Lung (tissue), 12 donors: ENCODE data around the gene SYNGR1. TPM values are rescaled to one million over a fixed set of nuclear protein-coding genes. Genes with fewer than 3 reads are reported as not detected.

Source experiments
- ATAC-seq: fragments of 200-7000 bp; cut with Tn5 transposase; one replicate; pipeline ENCODE4 v1.9.1; 2020; ENCODE audit warnings: moderate number of reproducible peaks; ENCODE audit not compliant: insufficient read depth, low FRiP score
- DNase-seq, 3 donors: peaks; one replicate each; pipeline ENCODE4 v3.0.0-alpha.2; 2013 to 2017
- H3K27ac ChIP-seq, 2 donors: one replicate each; pipeline ENCODE4 v1.5.1; 2013; ENCODE audit warnings: mild to moderate bottlenecking in 2 of 2, moderate library complexity in 2 of 2, control low read depth in 1 of 2, inconsistent platforms in 1 of 2, low read depth in 1 of 2, low read length in 1 of 2
- H3K27me3 ChIP-seq, 3 donors: one replicate each; pipeline ENCODE4 v1.5.1; 2013; ENCODE audit warnings: low read length in 2 of 3; ENCODE audit not compliant: control insufficient read depth in 3 of 3, insufficient read depth in 3 of 3
- H3K36me3 ChIP-seq, 4 donors: one replicate each; pipeline ENCODE4 v1.5.1; 2013; ENCODE audit warnings: low read length in 4 of 4, mild to moderate bottlenecking in 1 of 4, moderate library complexity in 1 of 4; ENCODE audit not compliant: control insufficient read depth in 4 of 4, insufficient read depth in 4 of 4
- H3K4me1 ChIP-seq, 5 donors: one replicate each; pipeline ENCODE4 v1.5.1; 2013; ENCODE audit warnings: low read length in 5 of 5, mild to moderate bottlenecking in 2 of 5, moderate library complexity in 1 of 5; ENCODE audit not compliant: control insufficient read depth in 5 of 5, insufficient read depth in 5 of 5
- H3K4me3 ChIP-seq: one replicate; pipeline ENCODE4 v1.5.1; 2013; ENCODE audit warnings: mild to moderate bottlenecking, control low read depth, moderate library complexity
- H3K9ac ChIP-seq, 2 donors: one replicate each; pipeline ENCODE4 v1.5.1; 2013; ENCODE audit warnings: low read length in 2 of 2, control low read depth in 1 of 2; ENCODE audit not compliant: insufficient read depth in 1 of 2
- H3K9me3 ChIP-seq, 4 donors: one replicate each; pipeline ENCODE4 v1.5.1; 2013; ENCODE audit warnings: low read length in 3 of 4, mild to moderate bottlenecking in 1 of 4, moderate library complexity in 1 of 4; ENCODE audit not compliant: control insufficient read depth in 4 of 4, insufficient read depth in 3 of 4
- WGBS, 2 donors: extraction: QIAGEN DNeasy Blood & Tissue Kit; methylation state at CpG; one replicate each; pipeline ENCODE4 v1.1.7; 2013; 5-methylcytosine and 5-hydroxymethylcytosine counted together
- polyA plus RNA-seq, 2 donors: library from polyadenylated mRNA; stranded (reverse); fragments of 200-250 nt; gene quantifications; one replicate each; pipeline ENCODE4 v1.2.1, GENCODE V29; 2013
- total RNA-seq, 2 donors: library from RNA; depleted of rRNA in 1 of 2; stranded (reverse); fragments of >200 nt in 1 of 2; gene quantifications; one replicate each; pipeline ENCODE4 v1.2.1, GENCODE V29; 2014 to 2021
- TF ChIP-seq, protein P1 (sequence below): IDR thresholded peaks from 2 replicates; pipeline ENCODE4 v1.5.1; 2012; ENCODE audit warnings: mild to moderate bottlenecking; ENCODE audit errors: control extremely low read depth, extremely low read depth
- donor health status: control.
- donor health status: control.
- donor health status: Bipolar disorder and iron deficiency.
- donor health status: healthy.
- donor health status: DM: yes; HTN: yes; CAD: no.

SYNGR1 gene
- total and polyA plus RNA-seq, 4 donors: 3.5 to 13.3 (median 5.5) TPM

DNA sequence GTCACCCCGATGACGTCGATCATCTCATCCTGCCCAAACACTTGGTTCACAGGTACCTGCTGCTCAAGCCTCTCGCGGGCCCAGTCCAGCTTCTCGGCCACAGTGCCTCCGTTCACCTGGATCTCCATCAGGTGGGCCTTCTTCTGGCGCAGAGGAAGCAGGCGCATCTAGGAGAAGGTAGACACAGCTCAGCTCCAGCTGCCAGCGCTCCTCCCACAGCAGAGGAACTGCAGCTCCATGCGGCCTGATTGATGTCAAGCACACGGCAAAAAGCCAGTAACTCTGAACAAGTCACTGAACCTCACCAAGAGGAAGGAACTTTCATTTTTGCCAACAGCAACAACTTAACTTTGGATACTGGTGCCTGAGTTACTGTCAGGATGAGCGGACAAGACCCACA, 34.4 kb upstream of the SYNGR1 start:
- TF ChIP-seq, protein P1, sequence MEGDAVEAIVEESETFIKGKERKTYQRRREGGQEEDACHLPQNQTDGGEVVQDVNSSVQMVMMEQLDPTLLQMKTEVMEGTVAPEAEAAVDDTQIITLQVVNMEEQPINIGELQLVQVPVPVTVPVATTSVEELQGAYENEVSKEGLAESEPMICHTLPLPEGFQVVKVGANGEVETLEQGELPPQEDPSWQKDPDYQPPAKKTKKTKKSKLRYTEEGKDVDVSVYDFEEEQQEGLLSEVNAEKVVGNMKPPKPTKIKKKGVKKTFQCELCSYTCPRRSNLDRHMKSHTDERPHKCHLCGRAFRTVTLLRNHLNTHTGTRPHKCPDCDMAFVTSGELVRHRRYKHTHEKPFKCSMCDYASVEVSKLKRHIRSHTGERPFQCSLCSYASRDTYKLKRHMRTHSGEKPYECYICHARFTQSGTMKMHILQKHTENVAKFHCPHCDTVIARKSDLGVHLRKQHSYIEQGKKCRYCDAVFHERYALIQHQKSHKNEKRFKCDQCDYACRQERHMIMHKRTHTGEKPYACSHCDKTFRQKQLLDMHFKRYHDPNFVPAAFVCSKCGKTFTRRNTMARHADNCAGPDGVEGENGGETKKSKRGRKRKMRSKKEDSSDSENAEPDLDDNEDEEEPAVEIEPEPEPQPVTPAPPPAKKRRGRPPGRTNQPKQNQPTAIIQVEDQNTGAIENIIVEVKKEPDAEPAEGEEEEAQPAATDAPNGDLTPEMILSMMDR: no peak
- ATAC-seq (no peak), DNase-seq (no peak)
- 76 to 82% methylated on average over 13 of the region's 13 CpGs for WGBS, 2 donors
- H3K9me3 ChIP-seq: no peaks in the 10 kb centered on the region
- H3K27ac ChIP-seq: no peak overlapping the region
- peaks cover 12 to 20% (median 13%) of the 10 kb centered on the region in 5 donors for H3K4me1 ChIP-seq
- H3K9ac ChIP-seq: peak overlapping the region in 1 of 2 donors; percentile 7
- no peaks in the 10 kb centered on the region for H3K27me3 ChIP-seq
- H3K36me3 ChIP-seq: peaks cover 29 to 74% (median 59%) of the 10 kb centered on the region in 4 donors
- no peak overlapping the region for H3K4me3 ChIP-seq

DNA sequence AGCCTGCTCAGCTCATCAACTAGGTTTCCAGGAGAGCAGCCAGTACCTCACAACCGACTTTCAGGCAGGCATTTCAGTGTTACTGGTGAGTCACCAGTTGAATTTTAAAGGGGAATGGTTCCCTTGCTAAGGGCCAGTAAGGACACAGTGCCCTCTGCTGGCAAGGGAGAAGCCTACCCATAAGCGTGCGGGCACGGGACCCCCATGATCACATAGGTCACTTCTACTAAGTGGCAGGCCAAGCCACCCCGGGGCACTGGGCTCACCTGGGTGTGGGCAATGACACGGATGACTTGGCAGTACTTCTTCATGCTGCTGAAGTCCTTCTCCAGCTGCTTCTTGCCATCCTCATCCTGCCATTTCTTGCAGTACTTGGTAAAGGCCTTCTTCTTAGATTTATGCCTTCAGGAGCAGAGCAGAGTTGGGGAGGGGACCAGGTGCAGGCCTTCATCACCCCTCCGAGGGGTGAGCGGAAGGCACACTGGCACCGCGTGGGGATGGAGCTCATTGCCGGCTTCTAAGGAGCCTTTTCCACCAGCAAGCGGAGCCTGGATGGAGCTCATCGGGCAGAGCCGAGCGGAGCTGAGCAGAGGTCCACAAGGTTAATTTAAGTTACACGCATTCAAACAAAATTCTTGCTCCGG, 33.2 kb upstream of the SYNGR1 start:
- no peaks in the 10 kb centered on the region for H3K9me3 ChIP-seq
- no peaks in the 10 kb centered on the region for H3K27me3 ChIP-seq
- peak overlapping the region; percentile 21 to 48 for H3K27ac ChIP-seq
- H3K9ac ChIP-seq: peak overlapping the region in 1 of 2 donors; percentile 34
- DNase-seq (peak; percentile 71 to 78 (median 74)), ATAC-seq (peak; percentile 21)
- H3K4me1 ChIP-seq: peaks cover 12 to 20% (median 15%) of the 10 kb centered on the region in 5 donors
- 50 to 57% methylated on average over 17 of the region's 17 CpGs for WGBS, 2 donors
- H3K36me3 ChIP-seq: peaks cover 29 to 72% (median 58%) of the 10 kb centered on the region in 4 donors
- TF ChIP-seq, protein P1: peak; percentile 59
- no peak overlapping the region for H3K4me3 ChIP-seq

GRCh38 chr22:39317084-39317774, 32.6 kb upstream of the SYNGR1 start:
- no peak overlapping the region for H3K4me3 ChIP-seq
- TF ChIP-seq, protein P1: no peak
- 48 to 54% methylated on average over 9 of the region's 9 CpGs for WGBS, 2 donors
- H3K36me3 ChIP-seq: peaks cover 26 to 66% (median 53%) of the 10 kb centered on the region in 4 donors
- H3K9ac ChIP-seq: peak overlapping the region in 1 of 2 donors; percentile 100
- DNase-seq: no peak
- no peak for ATAC-seq
- H3K4me1 ChIP-seq: peaks cover 12 to 20% (median 15%) of the 10 kb centered on the region in 5 donors
- H3K27ac ChIP-seq: peak overlapping the region in 1 of 2 donors; percentile 44
- no peaks in the 10 kb centered on the region for H3K27me3 ChIP-seq
- no peaks in the 10 kb centered on the region for H3K9me3 ChIP-seq
